GM18861 (cell line): ENCODE data around the gene CLBA1.

Source experiments
- ATAC-seq: cut with Tn5 transposase; IDR thresholded peaks from one replicate; pipeline ENCODE4 v1.9.1; 2021; ENCODE audit not compliant: unreplicated experiment

Gene CLBA1

GRCh38 chr14:104968541-104969401 lies 16.8 kb upstream of the CLBA1 start:
- ATAC-seq = no peak

- no peak for ATAC-seq
These were observed 15.8 kb upstream of the CLBA1 start for GRCh38 chr14:104969741-104970230.

GRCh38 chr14:104970231-104971068 lies 15.1 kb upstream of the CLBA1 start:
- ATAC-seq = no peak

GRCh38 chr14:104971447-104972240 lies 13.9 kb upstream of the CLBA1 start:
- ATAC-seq = no peak

- no peak for ATAC-seq
These were observed 13.1 kb upstream of the CLBA1 start for GRCh38 chr14:104972301-104973134.

GRCh38 chr14:104973135-104973384 lies 12.5 kb upstream of the CLBA1 start:
- no peak for ATAC-seq

- ATAC-seq = no peak
These were observed 12.0 kb upstream of the CLBA1 start for GRCh38 chr14:104973385-104974145.

- ATAC-seq = no peak
These were observed 11.4 kb upstream of the CLBA1 start for GRCh38 chr14:104974146-104974541.

GRCh38 chr14:104974665-104975390 lies 10.8 kb upstream of the CLBA1 start:
- no peak for ATAC-seq

- no peak for ATAC-seq
These were observed 9.9 kb upstream of the CLBA1 start for GRCh38 chr14:104975481-104976197.

- no peak for ATAC-seq
These were observed 9.2 kb upstream of the CLBA1 start for GRCh38 chr14:104976198-104977007.

- ATAC-seq = no peak
These were observed 8.4 kb upstream of the CLBA1 start for GRCh38 chr14:104977008-104977680.

GRCh38 chr14:104977681-104978653 lies 7.6 kb upstream of the CLBA1 start, which contains the start of gene AHNAK2:
Gene AHNAK2, minus strand, starts transcription at chr14:104978374. Its CDS starts 137 bp downstream, at chr14:104978237.
- ATAC-seq = no peak

GRCh38 chr14:104978746-104979691 lies 6.6 kb upstream of the CLBA1 start:
- ATAC-seq = no peak
